Stimulated activated CD8-positive, alpha-beta memory T cell treated with anti-CD3 and anti-CD28 coated beads, Interleukin-7, amount 100 ng/mL, for 48 hours (primary cell): Measurements from ENCODE around the gene MTNR1B.

Source experiments
- DNase-seq, 2 donors: peaks; one replicate each; pipeline ENCODE4 v3.0.0-alpha.2; 2020; ENCODE audit warnings: low read depth in 1 of 2; ENCODE audit errors: extremely low read depth in 1 of 2

The MTNR1B gene

GRCh38 chr11:92969634-92970347 lies at the start of gene MTNR1B:
MTNR1B (plus strand) TSS chr11:92969651; CDS start chr11:92969726, 75 bp downstream.
- DNase-seq, result no peak

GRCh38 chr11:92920331-92920730 lies 49.1 kb upstream of the MTNR1B start:
- no peak for DNase-seq

GRCh38 chr11:92922731-92923130 lies 46.7 kb upstream of the MTNR1B start:
- no peak for DNase-seq

- DNase-seq, result no peak
Measured at GRCh38 chr11:92929246-92929645, 40.2 kb upstream of the MTNR1B start.

GRCh38 chr11:92929653-92930052 lies 39.8 kb upstream of the MTNR1B start:
- DNase-seq, result no peak

- DNase-seq, result no peak
Measured at GRCh38 chr11:92931746-92932422, 37.6 kb upstream of the MTNR1B start.

- no peak for DNase-seq
Measured at GRCh38 chr11:92939305-92939704, 30.1 kb upstream of the MTNR1B start.

- no peak for DNase-seq
Measured at GRCh38 chr11:92941676-92942571, 27.5 kb upstream of the MTNR1B start.

- no peak for DNase-seq
Measured at GRCh38 chr11:92946707-92947106, 22.7 kb upstream of the MTNR1B start.

- DNase-seq, result no peak
Measured at GRCh38 chr11:92948116-92948515, 21.3 kb upstream of the MTNR1B start.

- no peak for DNase-seq
Measured at GRCh38 chr11:92954003-92954402, 15.4 kb upstream of the MTNR1B start.

- DNase-seq, result no peak
Measured at GRCh38 chr11:92955860-92956259, 13.6 kb upstream of the MTNR1B start.

- DNase-seq, result no peak
Measured at GRCh38 chr11:92960886-92961285, 8.6 kb upstream of the MTNR1B start.

- DNase-seq, result no peak
Measured at GRCh38 chr11:92962446-92962845, 7.0 kb upstream of the MTNR1B start.

GRCh38 chr11:92964471-92964870 lies 5.0 kb upstream of the MTNR1B start:
- DNase-seq, result no peak

- DNase-seq, result no peak
Measured at GRCh38 chr11:92965196-92965595, 4.3 kb upstream of the MTNR1B start.

- DNase-seq, result no peak
Measured at GRCh38 chr11:92967178-92967577, 2.3 kb upstream of the MTNR1B start.

- no peak for DNase-seq
Measured at GRCh38 chr11:92967867-92968266, 1.6 kb upstream of the MTNR1B start.

GRCh38 chr11:92969293-92969633 lies 188 bp upstream of the MTNR1B start:
- no peak for DNase-seq

GRCh38 chr11:92972248-92972647 lies 2.8 kb downstream of the MTNR1B start:
- no peak for DNase-seq

GRCh38 chr11:92975285-92975684 lies 5.8 kb downstream of the MTNR1B start:
- DNase-seq, result no peak

- DNase-seq, result no peak
Measured at GRCh38 chr11:92976681-92977080, 7.2 kb downstream of the MTNR1B start.
